Astrocyte of the cerebellum (primary cell): ENCODE data around the gene KBTBD8.

Experiments used
- DNase-seq: peaks from one replicate; pipeline ENCODE4 v3.0.0-alpha.2; 2011; ENCODE audit warnings: low read depth
- H3K4me3 ChIP-seq: 2 replicates; pipeline ENCODE4 v1.5.1; 2011; ENCODE audit warnings: mild to moderate bottlenecking, low read depth, low read length, moderate library complexity
- in situ Hi-C: cut with HindIII; loops from 2 replicates; pipeline ENCODE4 v1.10.0; 2017; ENCODE audit warnings: low sequenced_read_pairs
- TF ChIP-seq, protein P1 (sequence below): IDR thresholded peaks from 2 replicates; pipeline ENCODE4 v1.5.1; 2012; ENCODE audit warnings: low read length, low read depth, moderate library complexity, mild to moderate bottlenecking; ENCODE audit errors: missing control alignments

Gene KBTBD8, protein sequence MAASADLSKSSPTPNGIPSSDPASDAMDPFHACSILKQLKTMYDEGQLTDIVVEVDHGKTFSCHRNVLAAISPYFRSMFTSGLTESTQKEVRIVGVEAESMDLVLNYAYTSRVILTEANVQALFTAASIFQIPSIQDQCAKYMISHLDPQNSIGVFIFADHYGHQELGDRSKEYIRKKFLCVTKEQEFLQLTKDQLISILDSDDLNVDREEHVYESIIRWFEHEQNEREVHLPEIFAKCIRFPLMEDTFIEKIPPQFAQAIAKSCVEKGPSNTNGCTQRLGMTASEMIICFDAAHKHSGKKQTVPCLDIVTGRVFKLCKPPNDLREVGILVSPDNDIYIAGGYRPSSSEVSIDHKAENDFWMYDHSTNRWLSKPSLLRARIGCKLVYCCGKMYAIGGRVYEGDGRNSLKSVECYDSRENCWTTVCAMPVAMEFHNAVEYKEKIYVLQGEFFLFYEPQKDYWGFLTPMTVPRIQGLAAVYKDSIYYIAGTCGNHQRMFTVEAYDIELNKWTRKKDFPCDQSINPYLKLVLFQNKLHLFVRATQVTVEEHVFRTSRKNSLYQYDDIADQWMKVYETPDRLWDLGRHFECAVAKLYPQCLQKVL

DNA sequence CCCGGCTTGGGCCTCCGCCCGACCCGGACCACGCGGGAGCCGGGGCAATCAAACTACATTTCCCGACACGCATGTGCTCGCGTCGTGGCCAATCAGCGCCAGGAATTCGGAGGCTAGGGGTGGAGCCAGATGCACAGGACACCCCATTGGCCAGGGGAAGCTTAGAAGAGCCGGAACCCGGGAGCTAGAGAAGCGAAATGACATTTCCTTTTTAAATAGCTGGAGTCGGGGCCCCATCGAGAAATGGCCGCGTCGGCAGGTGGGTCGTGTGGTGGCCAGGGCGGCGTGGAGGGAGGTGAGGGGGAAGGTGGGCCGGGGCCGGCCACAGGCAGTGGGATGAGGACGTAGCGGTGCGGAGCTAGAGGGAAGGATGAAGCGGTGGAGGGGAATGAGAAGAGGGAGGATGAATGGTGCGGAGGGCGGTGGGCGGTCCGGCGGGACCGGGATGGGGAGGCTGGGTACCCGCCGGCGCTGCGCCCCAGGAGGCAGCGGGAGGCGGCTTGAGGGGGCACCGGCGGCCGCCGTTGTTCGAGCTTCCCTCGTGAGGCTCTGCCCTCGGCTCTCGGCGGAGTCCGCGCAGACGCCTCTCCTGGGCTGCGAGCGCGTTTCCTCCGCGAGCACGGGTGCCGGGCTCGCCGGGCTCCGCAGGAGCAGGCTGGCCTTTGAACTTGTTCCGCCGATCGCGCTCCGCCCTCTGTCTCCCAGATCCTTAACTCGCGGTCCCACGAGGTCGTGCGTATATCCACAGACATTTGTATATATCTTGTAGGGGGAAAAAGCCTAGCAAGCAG is at the start of gene KBTBD8:
Gene KBTBD8, plus strand, starts transcription at position 195 of the 791 bp plus-strand sequence. Its CDS starts 49 bp downstream, at position 244.
- peak; percentile 98 for DNase-seq
- TF ChIP-seq, protein P1, sequence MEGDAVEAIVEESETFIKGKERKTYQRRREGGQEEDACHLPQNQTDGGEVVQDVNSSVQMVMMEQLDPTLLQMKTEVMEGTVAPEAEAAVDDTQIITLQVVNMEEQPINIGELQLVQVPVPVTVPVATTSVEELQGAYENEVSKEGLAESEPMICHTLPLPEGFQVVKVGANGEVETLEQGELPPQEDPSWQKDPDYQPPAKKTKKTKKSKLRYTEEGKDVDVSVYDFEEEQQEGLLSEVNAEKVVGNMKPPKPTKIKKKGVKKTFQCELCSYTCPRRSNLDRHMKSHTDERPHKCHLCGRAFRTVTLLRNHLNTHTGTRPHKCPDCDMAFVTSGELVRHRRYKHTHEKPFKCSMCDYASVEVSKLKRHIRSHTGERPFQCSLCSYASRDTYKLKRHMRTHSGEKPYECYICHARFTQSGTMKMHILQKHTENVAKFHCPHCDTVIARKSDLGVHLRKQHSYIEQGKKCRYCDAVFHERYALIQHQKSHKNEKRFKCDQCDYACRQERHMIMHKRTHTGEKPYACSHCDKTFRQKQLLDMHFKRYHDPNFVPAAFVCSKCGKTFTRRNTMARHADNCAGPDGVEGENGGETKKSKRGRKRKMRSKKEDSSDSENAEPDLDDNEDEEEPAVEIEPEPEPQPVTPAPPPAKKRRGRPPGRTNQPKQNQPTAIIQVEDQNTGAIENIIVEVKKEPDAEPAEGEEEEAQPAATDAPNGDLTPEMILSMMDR, result no peak
- peak within 1 kb of the TSS; percentile 72 for H3K4me3 ChIP-seq
- in situ Hi-C loops, result no loop called here

DNA sequence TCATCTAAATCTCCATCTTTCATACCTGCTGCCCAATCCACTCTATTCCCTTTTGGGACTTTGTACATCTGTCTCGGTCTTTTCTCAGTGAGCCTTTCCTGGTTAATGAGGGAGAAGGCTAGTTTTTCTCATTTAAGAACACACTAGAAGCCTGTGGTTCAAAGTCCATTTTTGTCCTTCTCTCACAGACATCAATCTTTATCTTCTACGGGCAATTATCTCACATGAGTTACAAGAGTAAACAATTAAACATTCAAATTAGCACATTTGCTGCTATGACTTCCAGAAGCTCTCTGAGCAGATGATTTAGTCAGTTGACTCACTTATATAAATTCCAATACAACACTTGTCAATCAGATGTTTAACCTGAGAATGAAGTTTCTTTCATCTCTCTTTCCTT is 49.3 kb upstream of the KBTBD8 start:
- in situ Hi-C loops, result no loop called here
- no peak overlapping the region for H3K4me3 ChIP-seq
- TF ChIP-seq, protein P1, result no peak
- DNase-seq, result no peak

DNA sequence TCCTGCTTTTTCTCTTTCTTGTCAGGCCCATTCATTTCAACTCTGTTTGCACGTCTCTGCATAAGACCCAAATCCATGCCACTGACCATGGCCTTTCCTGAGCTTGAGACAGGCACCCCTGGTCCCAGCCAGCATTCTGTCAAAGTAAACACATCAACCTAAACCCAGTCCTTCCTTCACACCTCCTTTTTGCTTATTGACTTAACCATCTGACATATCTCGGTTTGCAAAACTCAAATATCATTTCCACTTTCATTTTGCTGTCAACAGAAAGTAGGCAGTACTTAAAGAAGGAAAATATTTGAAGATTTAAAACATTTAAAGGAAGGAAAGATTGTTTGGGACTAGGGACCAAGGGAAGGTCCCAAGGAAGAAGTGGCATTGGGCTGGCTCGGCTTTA is 48.2 kb upstream of the KBTBD8 start:
- TF ChIP-seq, protein P1, result no peak
- no peak overlapping the region for H3K4me3 ChIP-seq
- no peak for DNase-seq
- in situ Hi-C loops, result no loop called here

DNA sequence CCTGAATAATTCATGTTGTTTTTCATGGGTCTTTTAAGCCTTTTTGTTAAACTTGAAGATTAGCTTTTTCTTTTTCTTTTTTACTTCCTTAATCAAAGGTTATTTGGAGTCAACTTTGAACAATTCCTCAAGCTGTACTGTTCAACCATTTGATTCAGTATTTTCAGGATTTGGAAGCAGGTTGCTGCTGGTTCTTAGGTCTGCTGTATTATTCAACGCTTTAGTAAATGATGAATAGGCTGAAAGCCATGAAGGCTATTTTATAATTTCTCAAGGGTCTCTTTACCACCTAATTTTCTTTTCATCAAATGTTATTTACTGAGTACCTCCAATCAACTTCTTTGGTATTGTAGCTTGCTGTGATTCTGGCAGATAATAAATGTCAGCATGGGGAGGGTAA is 45.8 kb upstream of the KBTBD8 start:
- in situ Hi-C loops, result no loop called here
- TF ChIP-seq, protein P1, result no peak

DNA sequence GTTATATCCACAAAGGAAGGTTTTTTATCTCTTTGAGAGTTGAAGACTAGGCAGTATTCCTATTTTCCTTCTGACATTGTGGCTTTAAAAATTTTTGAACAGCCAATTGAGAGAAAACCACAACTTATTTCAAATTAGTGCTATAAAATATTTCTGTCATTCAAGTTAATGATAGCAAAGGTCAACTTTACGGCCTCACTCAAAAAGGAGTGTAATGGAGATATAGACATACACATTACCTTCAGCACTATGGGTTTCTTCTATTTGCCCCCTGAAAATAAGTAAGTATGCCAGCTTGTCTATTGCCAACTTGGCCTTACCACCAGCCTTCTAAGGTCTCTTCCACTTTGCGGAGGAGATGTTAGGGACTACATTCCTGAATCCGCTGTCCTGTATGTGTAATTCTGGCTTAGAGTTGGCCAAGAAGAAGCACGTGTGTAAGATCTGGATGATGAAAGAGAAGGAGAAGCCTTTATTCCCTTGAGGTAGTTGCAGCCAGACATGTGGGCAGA is 44.1 kb upstream of the KBTBD8 start:
- in situ Hi-C loops, result no loop called here
- TF ChIP-seq, protein P1, result no peak
- no peak overlapping the region for H3K4me3 ChIP-seq
- no peak for DNase-seq

More for the DNA sequence above, 45.8 kb upstream of the KBTBD8 start:
- no peak overlapping the region for H3K4me3 ChIP-seq
- no peak for DNase-seq

DNA sequence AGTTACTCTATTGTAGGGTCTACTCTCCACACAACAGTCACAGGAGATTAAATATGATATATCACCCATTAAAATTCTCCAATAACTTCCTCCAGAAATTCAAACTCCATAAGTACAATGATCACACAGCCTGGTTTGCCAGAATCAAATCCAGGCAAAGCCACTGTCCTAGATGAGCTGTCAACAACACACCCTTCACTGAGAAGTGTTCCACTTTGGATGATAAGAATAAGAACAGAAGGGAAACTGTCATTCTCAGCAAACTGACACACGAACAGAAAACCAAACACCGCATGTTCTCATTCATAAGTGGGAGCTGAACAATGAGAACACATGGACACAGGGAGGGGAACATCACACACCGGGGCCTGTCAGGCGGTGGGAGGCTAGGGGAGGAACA is 41.4 kb upstream of the KBTBD8 start:
- DNase-seq, result no peak
- TF ChIP-seq, protein P1, result no peak
- in situ Hi-C loops, result no loop called here

More for the DNA sequence above, 41.4 kb upstream of the KBTBD8 start:
- no peak overlapping the region for H3K4me3 ChIP-seq
